ENCODE data around the gene THOC2. TPM values are rescaled to one million over a fixed set of nuclear protein-coding genes. Genes with fewer than 3 reads are reported as not detected.
A peak's percentile ranks its signal among the peaks of the same experiment; 100 is the strongest.

THOC2 gene
- total and polyA plus RNA-seq, 2 of the 8 experiments (the other 6 are each of a cell fraction or from before 2014, with no cell fraction given), result 32.7 to 68.8 TPM

- no peak overlapping the region for H2BK15ac ChIP-seq (ENCODE audit: low read length)
- CTCF ChIA-PET (ENCODE audit: partially characterized antibody), result no interaction called here
- no peak overlapping the region for H2BK120ac ChIP-seq (replicated peaks; ENCODE audit: low read depth, low read length)
- H4K20me1 ChIP-seq (replicated peaks in 1 of 2; ENCODE audit: control insufficient read depth in 1 of 2, insufficient read depth in 2 of 2, low read length in 2 of 2), result no peaks in the 10 kb centered on the region
- no peak overlapping the region for H2AFZ ChIP-seq (ENCODE audit: low read length)
- FAIRE-seq (peak; percentile 28), DNase-seq (ENCODE audit: low read depth in 1 of 2, low spot score in 2 of 2) (no peak)
- TF ChIP-seq KDM1A (IDR thresholded peaks at IDR 0.05; ENCODE audit: borderline replicate concordance, low read length) (no peak), FOSL1 (IDR thresholded peaks at IDR 0.05; ENCODE audit: insufficient read depth, low read depth, low read length) (no peak), EP300 (IDR thresholded peaks at IDR 0.05; ENCODE audit: borderline replicate concordance in 1 of 2, low read depth in 2 of 2, low read length in 2 of 2) (no peak), ASH2L (IDR thresholded peaks at IDR 0.05; ENCODE audit: low read length) (no peak), RFX5 (IDR thresholded peaks at IDR 0.05; ENCODE audit: borderline replicate concordance, low read depth, low read length) (no peak), TAF1 (IDR thresholded peaks at IDR 0.05; ENCODE audit: low read depth, low read length) (no peak), CBX8 (IDR thresholded peaks at IDR 0.05; ENCODE audit: borderline replicate concordance, low read depth, low read length) (no peak), POLR2A (IDR thresholded peaks at IDR 0.05; ENCODE audit: control extremely low read depth in 1 of 2, low read depth in 2 of 2, low read length in 2 of 2) (no peak), RAD21 (IDR thresholded peaks at IDR 0.05 in 1 of 2, conservative IDR thresholded peaks at IDR 0.05 in 1 of 2; ENCODE audit: low read depth in 2 of 2, low read length in 2 of 2) (no peak), EZH2 (IDR thresholded peaks at IDR 0.05; ENCODE audit: low read depth, low read length, severe bottlenecking) (no peak)
- TF ChIP-seq, protein P1, sequence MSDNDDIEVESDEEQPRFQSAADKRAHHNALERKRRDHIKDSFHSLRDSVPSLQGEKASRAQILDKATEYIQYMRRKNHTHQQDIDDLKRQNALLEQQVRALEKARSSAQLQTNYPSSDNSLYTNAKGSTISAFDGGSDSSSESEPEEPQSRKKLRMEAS (IDR thresholded peaks at IDR 0.05), result no peak
- H4K8ac ChIP-seq (ENCODE audit: extremely low read depth, insufficient read depth, low read length), result no peak overlapping the region
- H3K23me2 ChIP-seq (ENCODE audit: low read depth, low read length), result no peaks in the 10 kb centered on the region
- POLR2A ChIA-PET (ENCODE audit: partially characterized antibody), result interaction anchor here (0.8 kb wide), 1 partner anchor 380 kb away, joined by 3 read pairs; no protein-coding TSS in a partner anchor
- no peaks in the 10 kb centered on the region for H3K36me3 ChIP-seq (ENCODE audit: control insufficient read depth in 2 of 4, insufficient read depth in 4 of 4, low read length in 3 of 4)
- H3K27me3 ChIP-seq (replicated peaks in 1 of 4; ENCODE audit: control insufficient read depth in 3 of 4, extremely low read depth in 1 of 4, insufficient read depth in 3 of 4, low read length in 3 of 4), result no peaks in the 10 kb centered on the region
- no peak overlapping the region for H2BK12ac ChIP-seq (ENCODE audit: low read depth, low read length)
- no peak overlapping the region for H3K14ac ChIP-seq (ENCODE audit: insufficient read length)
- no peak overlapping the region for H2BK5ac ChIP-seq (ENCODE audit: low read depth, low read length)
- no peak overlapping the region for H3K23ac ChIP-seq (ENCODE audit: insufficient read length)
- H3K9ac ChIP-seq (replicated peaks in 1 of 4; ENCODE audit: extremely low read depth in 1 of 4, low read depth in 3 of 4, low read length in 3 of 4), result no peak overlapping the region
- H3K18ac ChIP-seq (ENCODE audit: extremely low read depth, low read length), result no peak overlapping the region
- H3K4me2 ChIP-seq (ENCODE audit: insufficient read depth in 1 of 2, low read depth in 2 of 2, low read length in 2 of 2), result no peak overlapping the region
- H4K5ac ChIP-seq (ENCODE audit: insufficient read length, low read depth, low read length), result no peak overlapping the region
- no peak overlapping the region for H3K4ac ChIP-seq (replicated peaks; ENCODE audit: insufficient read length, low read depth, low read length)
- no peak overlapping the region for H3K56ac ChIP-seq (replicated peaks; ENCODE audit: insufficient read length, low read depth, low read length)
- no peaks in the 10 kb centered on the region for H3K79me1 ChIP-seq (ENCODE audit: low read depth, low read length)
- no peak overlapping the region for H3K4me3 ChIP-seq (ENCODE audit: extremely low read depth in 1 of 4, insufficient read depth in 2 of 4, low read depth in 3 of 4, low read length in 4 of 4)
- no peaks in the 10 kb centered on the region for H3K79me2 ChIP-seq (ENCODE audit: control insufficient read depth in 1 of 2, insufficient read depth in 2 of 2, low read length in 2 of 2)
- no peak overlapping the region for H3K27ac ChIP-seq (ENCODE audit: low read depth, low read length)
- WGBS, 2 experiments (ENCODE audit: extremely low coverage in 1 of 2, insufficient coverage in 1 of 2, insufficient read length in 1 of 2, insufficient replicate concordance in 2 of 2, low coverage in 1 of 2, low lambda C conversion rate in 2 of 2, missing lambda C conversion rate in 1 of 2), result 97% methylated on average over 3 of the region's 3 CpGs; no CpG with 5 or more reads in 1 of the 2 experiments
- H3K9me3 ChIP-seq (ENCODE audit: insufficient read depth in 2 of 2, low read depth in 1 of 2, low read length in 1 of 2), result no peaks in the 10 kb centered on the region
- no peaks in the 10 kb centered on the region for H3K4me1 ChIP-seq (replicated peaks in 1 of 4; ENCODE audit: control insufficient read depth in 3 of 4, insufficient read depth in 4 of 4, low read length in 3 of 4)
- H2BK20ac ChIP-seq (ENCODE audit: low read length), result no peak overlapping the region
- no peak overlapping the region for H2AK5ac ChIP-seq (ENCODE audit: low read depth, low read length)
- no peak overlapping the region for H4K91ac ChIP-seq (replicated peaks; ENCODE audit: insufficient read length, low read length)
These were observed 162.8 kb downstream of the THOC2 start for GRCh38 chrX:123570011-123570590.
